Femur (tissue), 1 donor: ENCODE measurements around the gene TMEM17.
"Not testable (repeated sequence)": the region's sequence is repeated elsewhere in the genome, so short reads cannot be mapped to it uniquely, and the experiment has no call there.

Source experiments
- DNase-seq: peaks from one replicate; pipeline ENCODE4 v3.0.0-alpha.2; 2017

Gene TMEM17, protein sequence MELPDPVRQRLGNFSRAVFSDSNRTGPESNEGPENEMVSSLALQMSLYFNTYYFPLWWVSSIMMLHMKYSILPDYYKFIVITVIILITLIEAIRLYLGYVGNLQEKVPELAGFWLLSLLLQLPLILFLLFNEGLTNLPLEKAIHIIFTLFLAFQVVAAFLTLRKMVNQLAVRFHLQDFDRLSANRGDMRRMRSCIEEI

DNA sequence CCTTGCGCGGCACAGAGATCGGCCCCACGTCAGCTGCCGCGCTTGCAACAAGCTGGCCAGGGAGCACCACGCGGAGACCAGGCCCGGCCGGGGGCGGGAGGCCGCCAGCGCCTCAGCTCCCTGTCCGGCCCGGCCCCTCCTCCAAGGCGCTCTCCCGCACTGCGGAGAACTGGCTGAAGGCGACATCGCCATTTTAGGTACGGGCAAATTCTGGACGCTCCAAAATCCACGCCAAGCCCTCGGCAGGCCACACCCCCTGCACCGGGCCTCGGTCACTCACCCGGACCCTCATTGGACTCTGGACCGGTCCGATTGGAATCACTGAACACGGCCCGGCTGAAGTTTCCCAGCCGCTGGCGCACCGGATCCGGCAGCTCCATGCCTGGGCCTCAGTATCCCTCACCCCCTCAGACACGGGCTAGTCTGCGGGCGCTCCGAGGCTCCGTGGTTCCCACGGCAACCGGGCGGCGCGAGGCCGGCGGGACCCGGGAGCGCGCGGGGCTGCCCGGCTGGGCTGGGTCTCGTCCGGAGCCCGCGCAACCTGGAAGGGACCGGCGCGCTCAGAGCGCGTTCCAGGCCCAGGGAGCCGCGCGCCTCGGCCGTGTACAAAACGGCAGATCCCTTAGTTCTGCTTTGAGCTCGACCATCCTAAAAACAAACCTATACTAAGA is at the start of gene TMEM17:
Gene TMEM17 (minus strand): TSS at position 446 of the 671 bp plus-strand sequence. CDS start 66 bp downstream, at position 380.
- DNase-seq = peak; percentile 95

DNA sequence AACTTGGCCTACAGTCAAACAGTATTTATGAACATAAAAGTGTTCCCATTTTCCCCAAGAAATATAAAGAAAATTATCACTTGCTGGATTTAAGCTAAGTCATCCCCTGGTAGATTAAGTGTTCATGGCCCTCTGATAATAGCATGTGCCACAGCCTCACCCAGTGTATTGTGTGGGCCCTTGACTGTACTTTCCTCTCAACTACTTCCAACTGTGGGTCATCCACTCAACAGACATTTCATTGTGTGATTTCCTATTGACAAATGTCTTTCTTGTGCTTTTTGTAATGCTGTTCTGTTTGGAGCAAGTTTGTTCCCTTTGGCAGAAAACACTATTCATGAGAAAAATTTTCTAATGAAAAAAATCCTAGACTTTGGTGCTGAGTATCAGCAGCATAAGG is 48.4 kb upstream of the TMEM17 start:
- DNase-seq = no peak

DNA sequence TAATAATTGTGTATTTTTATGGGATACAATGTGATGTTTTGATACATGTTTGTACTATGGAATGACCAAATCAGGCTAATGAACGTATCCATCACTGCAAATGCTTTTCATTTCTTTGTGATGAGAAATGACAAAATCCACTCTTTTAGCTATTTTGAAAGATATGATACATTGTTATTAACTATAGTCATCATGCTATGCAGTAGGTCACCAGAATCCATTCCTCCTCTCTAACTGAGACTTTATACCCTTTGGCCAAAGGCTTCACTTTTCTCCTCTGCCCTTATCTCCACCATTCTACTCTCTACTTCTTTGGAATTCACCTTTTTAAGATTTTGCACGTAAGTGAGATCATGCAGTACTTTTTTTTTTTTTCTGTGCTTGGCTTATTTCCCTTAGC is 44.5 kb upstream of the TMEM17 start:
- DNase-seq = no peak

DNA sequence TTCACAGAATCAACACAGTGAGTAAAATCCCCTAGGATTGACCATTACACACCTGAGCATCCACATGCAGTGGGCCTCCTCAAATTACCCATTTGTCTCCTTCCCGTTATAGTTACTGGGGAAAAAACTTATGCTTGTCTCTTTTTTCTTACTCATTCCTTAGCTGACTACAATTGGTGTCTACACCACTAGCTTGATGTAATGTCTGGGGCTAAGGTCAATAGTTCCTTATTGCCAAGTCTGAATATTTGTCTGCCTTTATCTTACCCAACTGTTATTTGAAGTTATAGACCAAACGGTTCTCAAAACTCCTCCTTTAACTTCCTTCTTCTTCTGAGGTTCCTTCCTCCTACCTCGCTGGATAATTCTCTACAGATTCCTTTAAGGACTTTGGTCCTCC is 41.9 kb upstream of the TMEM17 start:
- DNase-seq = no peak

DNA sequence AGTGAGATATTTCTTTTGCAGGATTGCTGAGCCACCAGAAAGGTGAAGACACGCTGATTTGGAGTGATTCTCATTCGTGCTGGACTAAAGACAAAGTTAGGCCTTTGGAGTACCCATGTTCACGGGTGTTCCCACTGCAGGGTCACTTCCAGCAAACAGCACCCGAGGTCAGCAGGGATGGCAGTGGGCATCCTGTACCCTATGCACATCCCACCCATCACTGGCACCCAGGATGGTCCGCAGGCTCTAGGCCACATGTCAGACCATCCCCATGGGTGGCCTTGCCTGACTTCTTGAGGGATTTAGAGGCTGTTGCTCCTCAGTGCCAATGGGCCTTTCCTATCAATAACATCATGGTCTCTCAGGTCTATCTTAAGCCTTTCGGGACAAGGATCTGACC is 39.3 kb upstream of the TMEM17 start:
- no peak for DNase-seq

DNA sequence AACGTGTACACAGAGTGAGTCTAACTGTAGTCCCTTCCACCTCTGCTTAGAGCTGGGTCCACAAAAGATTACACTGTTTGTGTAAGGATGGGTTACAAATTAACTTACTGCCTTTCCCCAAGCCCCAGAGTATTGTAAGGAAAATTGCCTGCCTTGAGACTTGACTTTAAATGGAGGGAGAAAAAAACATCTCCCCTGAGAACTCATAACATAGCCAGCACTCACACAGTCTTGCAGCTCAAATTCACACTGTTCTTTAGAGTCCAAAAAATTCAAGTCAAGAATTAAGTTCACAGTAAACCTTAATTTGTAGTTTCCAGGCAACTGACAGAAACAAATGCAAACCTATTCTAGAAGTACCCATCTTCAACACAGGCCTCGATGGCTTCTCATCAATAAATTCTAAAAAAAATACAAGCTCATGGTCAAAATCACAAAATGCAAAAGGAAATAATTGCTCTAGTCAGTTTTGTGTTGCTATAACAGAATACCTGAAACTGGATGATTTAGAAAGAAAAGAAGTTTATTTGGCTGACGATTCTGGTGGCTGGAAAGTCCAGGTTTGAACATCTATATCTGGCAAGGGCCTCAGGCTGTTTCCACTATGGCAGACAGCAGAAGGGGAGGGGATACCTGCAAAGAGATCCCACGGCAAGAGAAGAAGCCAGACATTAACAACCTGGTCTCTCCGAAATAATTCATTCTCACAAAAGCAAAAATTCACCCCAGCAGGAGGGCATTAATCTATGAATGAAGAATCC is 34.6 kb upstream of the TMEM17 start:
- no peak for DNase-seq

DNA sequence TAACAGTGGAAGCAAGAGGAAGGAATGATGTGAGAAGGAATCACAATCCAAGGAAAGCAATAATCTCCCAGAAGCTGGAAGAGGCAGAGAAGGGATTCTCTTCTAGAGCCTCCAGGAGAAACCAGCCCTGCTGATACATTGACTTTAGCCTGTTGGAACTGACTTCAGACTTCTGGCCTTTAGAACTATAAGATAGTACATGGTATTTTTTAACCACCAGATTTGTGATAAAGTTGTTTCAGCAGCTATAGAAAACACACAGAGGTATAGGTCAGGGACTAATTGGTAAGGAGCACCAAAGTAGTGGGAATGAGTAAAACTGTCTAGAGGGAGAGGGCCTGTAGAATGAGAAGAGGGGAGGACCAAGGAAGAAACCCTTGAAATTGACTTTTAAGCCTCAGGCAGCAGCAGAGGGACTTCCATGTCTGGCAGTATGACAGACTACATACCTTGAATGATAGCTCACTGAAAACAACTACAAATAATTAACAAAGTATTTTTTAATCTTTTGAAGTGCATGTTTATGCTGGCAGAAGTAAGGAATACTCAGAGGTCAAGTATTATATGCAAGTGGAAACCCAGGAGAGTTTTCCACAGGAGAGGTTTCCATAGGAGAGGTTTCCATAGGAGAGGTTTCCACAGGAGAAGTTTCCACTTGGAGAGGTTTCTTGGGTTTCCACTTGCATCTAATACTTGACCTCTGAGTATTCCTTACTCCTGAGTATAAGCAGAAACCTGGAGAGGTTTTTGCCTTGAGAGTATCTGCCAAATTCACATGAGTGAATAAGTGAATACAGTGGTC is 33.8 kb upstream of the TMEM17 start:
- DNase-seq = no peak

DNA sequence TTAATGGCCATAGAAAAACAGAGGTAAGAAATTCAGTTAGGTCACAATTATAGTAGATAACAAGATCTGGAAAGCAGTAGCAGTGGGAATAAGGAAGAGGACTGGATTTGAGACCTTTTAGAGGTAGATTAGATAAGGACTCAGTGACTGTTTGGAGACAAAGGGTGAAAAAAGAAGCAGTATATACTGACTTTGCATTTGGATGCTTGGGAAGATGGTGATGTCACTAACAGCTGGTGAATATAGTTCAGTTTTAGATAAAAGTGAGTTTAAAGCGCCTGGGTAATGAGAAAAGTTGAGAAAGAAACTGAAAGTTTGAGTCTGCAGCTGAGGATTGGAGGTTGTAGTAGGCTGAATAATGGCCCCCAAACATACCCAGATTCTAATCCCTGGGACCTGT is 32.8 kb upstream of the TMEM17 start:
- no peak for DNase-seq

DNA sequence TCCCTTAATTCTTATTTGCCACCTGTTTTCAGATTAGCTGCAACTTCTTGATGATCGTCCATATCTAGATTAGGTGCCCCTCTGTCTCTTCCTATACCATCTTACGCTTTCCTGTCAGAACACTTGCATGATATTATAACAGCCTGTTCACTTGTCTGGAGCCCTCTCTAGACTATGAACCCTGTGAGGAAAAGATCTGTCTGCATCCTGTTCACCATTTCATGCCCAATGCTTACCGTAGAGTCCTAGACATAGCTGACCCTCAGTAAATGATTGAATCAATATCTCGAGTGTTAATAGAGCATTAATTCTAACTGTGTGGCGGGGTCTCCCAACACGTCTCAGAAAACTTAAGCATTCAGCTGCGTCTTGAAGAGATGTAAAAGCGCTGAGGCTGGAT is 31.8 kb upstream of the TMEM17 start:
- DNase-seq = no peak

DNA sequence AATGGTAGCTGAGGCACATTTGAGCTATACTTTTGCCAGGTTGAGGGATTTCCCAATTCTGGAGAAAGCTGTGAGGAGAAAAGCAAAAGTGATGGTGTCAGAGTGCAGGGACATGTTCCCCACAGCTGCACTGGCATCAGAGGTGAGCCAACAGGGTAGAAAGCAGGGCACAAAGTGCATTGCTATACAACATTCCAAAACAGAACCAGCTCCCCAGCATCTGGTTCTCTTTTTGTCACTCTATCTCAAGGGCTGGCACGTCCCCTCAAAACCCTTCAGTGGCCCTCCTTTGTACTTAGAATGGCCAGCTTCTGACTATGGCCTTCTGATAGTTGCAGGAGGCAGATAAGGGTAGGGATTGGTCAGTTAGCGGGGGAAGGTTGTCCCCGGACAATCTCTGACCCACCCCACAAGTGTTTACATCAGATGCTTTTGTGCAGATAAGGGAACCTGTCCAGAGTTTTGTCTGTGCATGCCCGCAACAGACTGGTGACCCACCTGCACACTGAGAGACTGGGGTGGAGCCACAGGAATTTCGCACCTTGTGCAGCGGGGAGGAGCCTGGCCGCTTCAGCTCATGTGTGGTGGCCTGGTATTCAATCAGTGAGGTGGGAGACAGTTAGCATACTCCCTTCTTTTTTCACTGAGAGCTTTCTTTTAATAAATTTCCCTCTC is 31.0 kb upstream of the TMEM17 start:
- no peak for DNase-seq

DNA sequence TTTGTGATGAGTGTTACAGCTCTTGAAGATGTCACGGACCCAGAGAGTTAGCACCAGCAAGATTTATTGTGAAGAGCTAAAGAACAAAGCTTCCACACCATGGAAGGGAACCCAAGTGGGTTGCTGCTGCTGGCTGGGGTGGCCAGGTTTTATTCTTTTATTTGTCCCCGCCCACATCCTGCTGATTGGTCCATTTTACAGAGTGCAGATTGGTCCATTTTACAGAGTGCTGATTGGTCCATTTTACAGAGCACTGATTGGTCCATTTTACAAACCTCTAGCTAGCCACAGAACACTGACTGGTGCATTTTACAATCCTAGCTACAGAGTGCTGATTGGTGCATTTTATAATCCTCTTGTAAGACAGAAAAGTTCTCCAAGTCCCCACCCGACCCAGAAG is 29.5 kb upstream of the TMEM17 start:
- DNase-seq = not testable (repeated sequence)

DNA sequence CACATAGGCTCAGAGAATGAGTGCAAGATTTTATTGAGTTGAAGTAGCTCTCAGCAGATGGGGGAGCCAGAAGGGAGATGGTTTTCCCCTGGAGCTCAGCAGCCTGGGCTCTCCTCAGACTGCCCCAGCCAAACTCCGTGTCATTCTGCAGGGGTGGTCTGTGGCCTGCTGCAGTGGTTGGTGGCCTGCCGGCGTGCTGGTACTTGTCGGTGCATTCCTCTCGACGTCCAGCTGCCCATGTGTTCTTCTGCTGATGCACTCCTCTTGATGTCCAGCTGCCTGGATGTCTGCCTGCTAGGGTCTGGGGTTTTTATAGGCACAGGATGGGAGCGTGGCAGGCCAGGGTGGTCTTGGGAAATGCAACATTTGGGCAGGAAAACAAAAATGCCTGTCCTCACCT is 25.6 kb upstream of the TMEM17 start:
- DNase-seq = no peak

DNA sequence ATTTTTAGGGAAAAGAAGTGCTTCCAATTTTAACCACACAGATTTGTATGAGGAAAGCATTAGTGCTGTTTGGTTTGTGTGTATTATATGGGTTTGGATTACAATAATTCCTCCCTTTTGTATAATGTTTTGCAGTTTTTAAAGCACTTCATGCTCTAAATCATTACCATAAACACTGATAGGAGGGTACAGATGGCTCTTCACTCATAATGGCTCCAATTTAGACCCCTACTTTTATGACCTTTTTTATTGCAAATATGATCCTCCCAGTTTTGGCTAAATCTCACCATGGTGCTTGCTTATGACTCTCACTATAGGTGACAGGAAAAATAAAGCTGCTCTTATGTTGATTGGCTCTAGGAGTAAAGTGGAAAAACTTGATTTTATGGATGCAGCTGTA is 23.8 kb upstream of the TMEM17 start:
- DNase-seq = no peak

DNA sequence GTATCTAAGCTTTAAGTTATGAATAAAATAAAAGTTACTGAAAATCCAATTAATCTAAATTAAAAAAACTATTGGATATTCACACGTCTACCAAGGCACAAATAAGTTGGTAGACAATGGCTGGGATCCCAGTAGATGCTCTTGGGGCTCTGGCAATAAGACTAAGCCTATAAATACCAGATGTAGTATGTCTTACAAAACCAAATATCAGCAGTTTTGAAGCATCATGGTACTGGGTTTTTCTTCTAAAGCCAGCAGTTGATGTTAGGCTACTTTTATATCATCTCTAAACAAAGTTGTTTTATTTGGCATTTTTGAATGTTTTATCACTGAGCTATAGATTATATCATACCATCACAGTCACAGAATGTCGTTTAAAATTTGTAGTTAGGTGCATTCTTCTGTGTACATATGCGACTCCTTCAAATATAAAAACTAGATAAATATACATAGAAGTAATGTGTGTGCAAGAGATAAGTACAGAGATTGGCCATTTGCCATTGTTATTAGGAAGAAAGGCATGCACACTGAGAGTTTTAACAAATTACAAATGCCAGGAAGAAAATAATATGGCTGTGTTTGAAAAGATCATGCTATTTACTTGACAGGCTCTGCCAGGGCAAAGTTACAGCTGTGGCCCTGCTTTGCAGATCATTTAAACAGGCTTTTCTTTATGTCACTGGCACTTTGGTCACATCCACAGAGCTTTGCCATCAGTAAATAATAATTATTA is 21.6 kb upstream of the TMEM17 start:
- DNase-seq = no peak

DNA sequence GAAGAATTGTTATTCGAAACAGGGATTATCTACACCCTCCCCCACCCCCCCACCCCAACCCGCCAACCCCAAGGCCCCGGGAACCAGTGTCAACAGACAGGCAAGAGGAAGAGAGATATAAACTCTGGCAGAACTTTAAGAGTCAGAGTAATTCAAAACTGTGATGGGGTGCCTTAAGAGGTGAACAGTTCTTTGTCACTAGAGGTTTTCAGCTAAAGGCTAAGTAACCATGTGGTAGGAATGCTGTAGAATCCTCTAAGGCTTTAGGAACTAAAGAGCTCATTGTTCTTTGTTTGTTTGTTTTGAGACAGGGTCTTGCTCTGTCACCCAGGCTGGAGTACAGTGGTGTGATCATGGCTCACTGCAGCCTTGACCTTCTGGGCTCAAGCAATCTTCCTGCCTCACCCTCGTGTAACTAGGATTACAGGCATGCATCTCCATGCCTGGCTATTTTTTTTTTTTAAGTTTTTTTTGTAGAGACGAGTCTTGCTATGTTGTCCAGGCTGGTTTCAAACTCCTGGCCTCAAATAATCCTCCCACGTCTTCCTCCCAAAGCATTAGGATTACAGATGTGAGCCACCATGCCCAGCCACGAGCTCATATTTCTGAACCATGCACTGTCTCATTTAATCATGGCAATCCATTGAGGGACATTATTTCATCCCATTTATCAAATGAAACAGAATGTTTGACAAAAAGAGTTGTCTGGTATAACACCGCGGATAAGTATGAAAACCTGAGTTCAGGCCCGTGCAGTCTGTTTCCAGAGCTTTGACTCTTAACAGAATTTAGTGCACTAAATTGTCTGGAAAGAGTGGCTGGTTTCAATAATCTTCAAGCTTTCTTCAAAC is 20.8 kb upstream of the TMEM17 start:
- no peak for DNase-seq

DNA sequence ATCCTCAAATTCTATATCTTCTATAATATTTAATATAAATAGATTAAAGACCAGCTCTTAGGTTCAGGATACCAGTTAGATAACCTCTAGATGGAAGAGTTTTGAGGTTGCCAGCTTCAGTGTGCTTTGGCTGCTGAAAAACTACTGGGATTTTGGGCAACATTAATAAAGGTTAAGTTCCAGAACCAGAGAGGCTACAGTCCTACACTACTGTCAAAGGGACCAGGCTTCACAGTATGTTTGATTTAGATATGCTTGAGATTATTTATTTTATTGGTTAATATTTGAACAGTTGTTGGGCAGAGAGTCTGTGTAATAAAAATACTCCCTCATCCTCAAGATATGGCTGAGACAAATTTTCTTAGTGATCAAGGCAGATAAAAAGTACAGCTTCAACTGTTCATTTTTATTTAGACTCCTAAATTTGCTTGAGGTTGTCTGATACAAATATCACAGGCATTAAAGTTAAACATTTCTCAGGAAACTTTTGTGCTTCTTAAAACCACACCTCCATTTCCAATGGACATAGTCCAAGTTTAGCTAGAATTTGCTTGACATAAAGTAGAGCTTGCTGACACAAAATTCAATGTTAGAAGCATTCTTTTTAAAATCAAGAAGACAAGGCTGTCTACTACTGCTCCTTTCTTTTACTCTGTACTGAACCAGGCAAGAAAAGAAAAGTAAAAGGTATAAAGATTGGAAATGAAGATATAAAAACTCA is 19.7 kb upstream of the TMEM17 start:
- no peak for DNase-seq

DNA sequence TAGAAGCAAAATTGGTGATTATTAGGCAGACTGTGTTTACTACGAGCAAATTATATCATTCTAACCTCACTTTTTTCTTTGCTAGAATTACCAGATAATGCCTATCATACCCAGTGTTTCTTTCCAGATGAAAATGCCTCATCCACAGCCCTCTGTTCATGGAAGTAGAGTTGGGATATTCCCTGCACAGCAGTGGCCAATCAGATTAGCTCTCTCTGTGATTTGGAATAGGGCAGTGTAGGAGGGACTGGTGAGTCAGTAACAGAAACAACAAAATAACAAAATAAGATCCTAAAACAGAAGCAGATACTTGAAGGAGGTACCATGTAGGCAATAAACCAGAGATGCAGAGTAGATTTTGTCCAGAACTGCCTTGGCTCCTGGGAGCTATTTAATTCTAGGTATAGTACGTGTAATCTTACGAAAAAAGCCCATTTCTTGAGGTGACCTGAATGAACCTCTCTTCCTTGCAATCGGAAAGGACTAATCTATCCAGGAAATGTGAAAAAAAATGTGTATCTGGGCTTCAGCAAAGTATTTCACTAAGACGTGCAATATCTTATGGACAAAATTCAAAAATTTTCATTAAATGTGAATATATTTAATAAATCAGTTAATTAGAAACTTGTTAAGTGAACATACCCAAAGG is 18.4 kb upstream of the TMEM17 start:
- DNase-seq = no peak

DNA sequence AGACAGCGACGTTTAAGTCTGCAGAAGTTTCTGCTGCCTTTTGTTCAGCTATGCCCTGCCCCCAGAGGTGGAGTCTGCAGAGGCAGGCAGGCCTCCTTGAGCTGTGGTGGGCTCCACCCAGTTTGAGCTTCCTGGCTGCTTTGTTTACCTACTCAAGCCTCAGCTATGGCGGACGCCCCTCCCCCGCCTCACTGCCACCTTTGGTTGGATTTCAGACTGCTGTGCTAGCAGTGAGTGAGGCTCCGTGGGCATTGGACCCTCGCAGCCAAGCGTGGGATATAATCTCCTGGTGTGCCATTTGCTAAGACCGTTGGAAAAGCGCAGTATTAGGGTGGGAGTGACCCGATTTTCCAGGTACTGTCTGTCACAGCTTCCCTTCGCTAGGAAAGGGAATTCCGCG is 15.1 kb upstream of the TMEM17 start:
- not testable (repeated sequence) for DNase-seq

DNA sequence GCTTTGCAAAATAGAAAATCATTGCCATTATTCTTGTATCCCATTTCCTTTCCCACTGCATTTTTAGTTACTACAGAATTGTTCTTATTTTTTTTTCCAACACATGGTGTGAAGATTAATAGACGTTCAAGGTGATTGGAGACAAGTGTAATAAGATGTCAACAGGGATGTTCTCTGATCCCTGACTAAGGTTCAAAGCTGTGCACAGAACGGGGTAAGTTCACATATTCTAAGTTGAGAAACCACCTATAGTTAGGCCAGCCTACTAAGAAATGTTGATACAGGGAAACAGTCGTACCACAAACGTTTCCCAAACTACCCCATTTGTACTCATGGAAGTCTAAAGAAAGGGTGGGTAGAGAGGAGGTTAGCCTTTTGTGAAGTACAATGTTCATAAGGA is 6.4 kb upstream of the TMEM17 start:
- DNase-seq = no peak

DNA sequence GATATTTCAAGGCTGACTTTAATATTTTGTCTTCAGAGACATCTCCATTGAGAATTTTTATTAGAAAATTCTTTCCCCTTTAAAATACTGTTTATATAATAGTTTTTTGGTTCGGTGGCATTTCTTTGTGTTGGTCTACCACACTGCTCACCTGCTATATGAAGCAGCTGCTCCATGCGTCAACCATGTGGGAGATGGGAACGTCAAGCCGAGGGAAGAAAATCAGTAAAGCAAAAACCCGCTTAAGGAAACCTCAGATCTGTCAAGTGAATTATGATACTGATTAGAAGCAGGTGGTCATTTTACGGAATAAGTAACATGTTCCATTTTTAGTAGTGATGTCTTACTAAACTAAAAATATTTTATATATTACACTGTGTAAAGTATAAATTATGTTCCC is 5.6 kb upstream of the TMEM17 start:
- DNase-seq = no peak
